Erythroblast (primary cell): ENCODE data around the gene CELF4.

Experiments
- GATA1 ChIP-seq: IDR thresholded peaks from 2 replicates; pipeline ENCODE4 v1.6.1; 2011; ENCODE audit warnings: low read depth, mild to moderate bottlenecking, control low read depth, low read length, moderate library complexity
- POLR2A ChIP-seq: IDR thresholded peaks from 2 replicates; pipeline ENCODE4 v1.6.1; 2011; ENCODE audit warnings: mild to moderate bottlenecking, low read length

GRCh38 chr18:37506001-37506400 lies 59.6 kb downstream of the CELF4 start:
- TF ChIP-seq POLR2A (no peak), GATA1 (no peak)
